Nephron progenitor cell (in vitro differentiated cells): ENCODE results near the gene MRPL51.

Experiments used
- DNase-seq: peaks from one replicate; pipeline ENCODE4 v3.0.0; 2021
- H3K27ac Mint-ChIP-seq: 2 replicates; pipeline ENCODE4 v1.8.0; 2021; ENCODE audit warnings: mild to moderate bottlenecking, moderate library complexity, mixed read lengths
- H3K27me3 Mint-ChIP-seq: 2 replicates; pipeline ENCODE4 v1.8.0; 2021; ENCODE audit warnings: mild to moderate bottlenecking, low read depth, mixed read lengths; ENCODE audit not compliant: poor library complexity
- H3K36me3 Mint-ChIP-seq: 2 replicates; pipeline ENCODE4 v1.8.0; 2021; ENCODE audit warnings: low read depth, mixed read lengths
- H3K4me1 Mint-ChIP-seq: 2 replicates; pipeline ENCODE4 v1.8.0; 2021; ENCODE audit warnings: mixed read lengths
- H3K4me3 Mint-ChIP-seq: 2 replicates; pipeline ENCODE4 v1.8.0; 2021; ENCODE audit warnings: mild to moderate bottlenecking, moderate library complexity, mixed read lengths
- H3K9me3 Mint-ChIP-seq: 2 replicates; pipeline ENCODE4 v1.8.0; 2021; ENCODE audit warnings: mild to moderate bottlenecking, moderate library complexity, mixed read lengths
- TF ChIP-seq, protein P1 (sequence below): fragments of 200-600 bp; sonication (generic); IDR thresholded peaks from 2 replicates; pipeline ENCODE4 v1.5.0; 2021; ENCODE audit warnings: antibody characterized with exemption

MRPL51 gene

DNA sequence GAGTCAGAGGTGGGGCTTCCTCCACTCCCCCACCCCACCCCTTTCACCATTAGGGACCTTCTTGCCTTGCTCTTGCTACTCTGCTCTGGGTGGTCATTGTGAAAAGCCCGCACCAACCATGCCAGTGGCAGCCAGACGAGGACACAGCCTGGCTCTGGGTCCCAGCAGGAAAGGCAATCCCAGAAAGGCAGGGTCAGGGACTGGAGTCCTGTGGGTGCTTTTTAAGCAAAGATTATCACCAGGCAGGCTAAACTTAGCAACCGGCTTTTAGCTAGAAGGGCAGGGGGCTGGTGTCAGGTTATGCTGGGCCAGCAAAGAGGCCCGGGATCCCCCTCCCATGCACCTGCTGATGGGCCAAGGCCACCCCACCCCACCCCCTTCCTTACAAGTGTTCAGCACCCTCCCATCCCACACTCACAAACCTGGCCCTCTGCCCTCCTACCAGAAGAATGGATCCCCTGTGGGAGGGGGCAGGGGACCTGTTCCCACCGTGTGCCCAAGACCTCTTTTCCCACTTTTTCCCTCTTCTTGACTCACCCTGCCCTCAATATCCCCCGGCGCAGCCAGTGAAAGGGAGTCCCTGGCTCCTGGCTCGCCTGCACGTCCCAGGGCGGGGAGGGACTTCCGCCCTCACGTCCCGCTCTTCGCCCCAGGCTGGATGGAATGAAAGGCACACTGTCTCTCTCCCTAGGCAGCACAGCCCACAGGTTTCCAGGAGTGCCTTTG is 40.0 kb upstream of the MRPL51 start:
- DNase-seq, result peak; percentile 36
- peak overlapping the region; percentile 93 for H3K4me3 Mint-ChIP-seq
- no peaks in the 10 kb centered on the region for H3K9me3 Mint-ChIP-seq
- TF ChIP-seq, protein P1, sequence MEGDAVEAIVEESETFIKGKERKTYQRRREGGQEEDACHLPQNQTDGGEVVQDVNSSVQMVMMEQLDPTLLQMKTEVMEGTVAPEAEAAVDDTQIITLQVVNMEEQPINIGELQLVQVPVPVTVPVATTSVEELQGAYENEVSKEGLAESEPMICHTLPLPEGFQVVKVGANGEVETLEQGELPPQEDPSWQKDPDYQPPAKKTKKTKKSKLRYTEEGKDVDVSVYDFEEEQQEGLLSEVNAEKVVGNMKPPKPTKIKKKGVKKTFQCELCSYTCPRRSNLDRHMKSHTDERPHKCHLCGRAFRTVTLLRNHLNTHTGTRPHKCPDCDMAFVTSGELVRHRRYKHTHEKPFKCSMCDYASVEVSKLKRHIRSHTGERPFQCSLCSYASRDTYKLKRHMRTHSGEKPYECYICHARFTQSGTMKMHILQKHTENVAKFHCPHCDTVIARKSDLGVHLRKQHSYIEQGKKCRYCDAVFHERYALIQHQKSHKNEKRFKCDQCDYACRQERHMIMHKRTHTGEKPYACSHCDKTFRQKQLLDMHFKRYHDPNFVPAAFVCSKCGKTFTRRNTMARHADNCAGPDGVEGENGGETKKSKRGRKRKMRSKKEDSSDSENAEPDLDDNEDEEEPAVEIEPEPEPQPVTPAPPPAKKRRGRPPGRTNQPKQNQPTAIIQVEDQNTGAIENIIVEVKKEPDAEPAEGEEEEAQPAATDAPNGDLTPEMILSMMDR, result no peak
- peaks cover 63% of the 10 kb centered on the region for H3K4me1 Mint-ChIP-seq
- peak overlapping the region; percentile 96 for H3K27ac Mint-ChIP-seq
- peaks cover 3% of the 10 kb centered on the region for H3K27me3 Mint-ChIP-seq
- peaks cover 54% of the 10 kb centered on the region for H3K36me3 Mint-ChIP-seq

DNA sequence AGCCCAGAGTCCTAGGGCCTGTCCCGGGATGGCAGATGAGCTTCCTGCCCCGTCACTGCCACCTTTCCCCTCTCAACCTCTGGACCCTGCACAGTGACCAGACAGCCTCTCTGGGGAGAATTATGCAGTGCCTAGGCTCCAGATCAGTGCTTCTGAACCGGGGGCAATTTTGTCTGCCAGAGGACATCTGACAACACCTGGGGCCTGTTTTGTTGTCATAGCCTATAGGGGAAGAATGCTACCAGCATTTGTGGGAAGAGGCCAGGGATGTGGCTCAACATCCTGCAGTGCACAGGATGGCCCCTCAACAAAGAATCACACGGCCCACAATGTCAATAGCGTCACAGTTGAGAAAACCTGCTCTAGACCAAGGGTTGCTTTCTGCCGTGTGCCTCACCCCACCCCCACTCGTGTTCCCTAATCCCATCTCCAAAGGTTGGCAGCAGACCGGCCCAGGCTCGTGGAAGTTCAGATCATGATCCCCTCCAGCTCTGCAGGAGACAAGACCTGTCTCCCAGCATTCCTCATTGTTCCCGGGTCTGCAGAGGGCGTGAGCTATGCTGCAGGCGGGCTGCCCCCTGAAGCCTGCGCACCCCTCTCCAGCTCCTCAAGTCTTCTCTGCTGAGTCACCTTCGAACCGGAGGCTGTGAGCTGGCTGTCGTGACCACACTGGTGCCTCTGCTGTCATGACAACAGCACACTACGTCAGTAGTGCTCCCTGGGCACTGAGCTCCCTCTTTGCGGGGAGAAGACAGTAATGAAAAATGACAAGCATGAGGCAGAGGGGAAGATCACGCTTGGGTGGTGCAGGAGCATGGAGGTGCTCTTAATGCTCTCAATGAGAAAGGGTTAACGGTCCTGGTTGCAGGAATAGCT is 39.2 kb upstream of the MRPL51 start:
- Mint-ChIP-seq H3K4me3 (peak overlapping the region; percentile 93), H3K4me1 (peaks cover 56% of the 10 kb centered on the region), H3K27me3 (peaks cover 3% of the 10 kb centered on the region), H3K36me3 (peaks cover 52% of the 10 kb centered on the region), H3K27ac (peak overlapping the region; percentile 96), H3K9me3 (no peaks in the 10 kb centered on the region)
- TF ChIP-seq, protein P1, result no peak
- peak; percentile 51 for DNase-seq

DNA sequence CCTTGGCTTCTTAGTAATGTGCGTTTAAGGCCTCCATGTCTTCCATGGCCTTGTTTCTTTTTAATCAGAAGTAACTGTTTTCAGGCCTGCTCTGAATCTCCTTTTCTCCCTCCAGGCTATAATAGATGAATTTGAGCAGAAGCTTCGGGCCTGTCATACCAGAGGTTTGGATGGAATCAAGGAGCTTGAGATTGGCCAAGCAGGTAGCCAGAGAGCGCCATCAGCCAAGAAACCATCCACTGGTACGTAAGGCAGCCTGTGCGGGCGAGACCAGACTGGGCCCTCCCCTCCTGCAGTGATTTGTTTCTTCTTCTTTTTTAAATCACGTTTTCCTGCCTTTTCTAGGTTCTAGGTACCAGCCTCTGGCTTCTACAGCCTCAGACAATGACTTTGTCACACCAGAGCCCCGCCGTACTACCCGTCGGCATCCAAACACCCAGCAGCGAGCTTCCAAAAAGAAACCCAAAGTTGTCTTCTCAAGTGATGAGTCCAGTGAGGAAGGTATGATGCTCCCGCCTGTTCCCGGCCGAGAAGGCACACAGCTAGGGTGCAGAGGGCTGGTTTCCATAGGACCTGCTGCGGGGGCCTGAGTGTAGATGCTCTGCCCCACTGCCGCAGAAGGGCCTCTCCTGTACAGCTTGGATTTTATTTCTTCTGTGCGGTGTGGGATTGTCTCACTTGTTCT is 37.7 kb upstream of the MRPL51 start:
- peaks cover 57% of the 10 kb centered on the region for H3K36me3 Mint-ChIP-seq
- H3K4me1 Mint-ChIP-seq, result peaks cover 40% of the 10 kb centered on the region
- no peaks in the 10 kb centered on the region for H3K9me3 Mint-ChIP-seq
- H3K27me3 Mint-ChIP-seq, result peaks cover 2% of the 10 kb centered on the region
- H3K27ac Mint-ChIP-seq, result peak overlapping the region; percentile 89
- DNase-seq, result no peak
- TF ChIP-seq, protein P1, result no peak
- peak overlapping the region; percentile 30 for H3K4me3 Mint-ChIP-seq

DNA sequence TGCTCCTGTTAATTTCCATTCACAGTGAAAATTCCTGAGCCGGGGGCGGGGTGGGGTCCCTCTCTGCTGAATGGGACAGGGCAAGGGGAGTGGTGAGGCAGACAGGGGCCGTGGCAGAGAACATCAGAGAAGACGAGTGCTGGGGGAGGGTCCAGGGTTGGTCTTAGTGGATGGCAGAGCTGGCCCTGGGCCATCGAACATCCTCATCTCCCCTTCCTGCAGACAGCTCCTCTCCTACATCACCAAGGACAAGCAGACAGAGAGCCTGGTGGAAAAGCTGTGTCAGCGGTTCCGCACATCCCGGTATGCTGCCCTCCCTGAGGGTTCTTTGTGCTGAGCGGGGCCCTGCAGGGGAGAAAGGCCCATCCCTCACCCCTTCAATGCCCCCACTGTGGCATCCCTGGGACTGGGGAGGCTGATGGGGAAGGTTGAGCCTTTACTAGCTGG is 36.3 kb upstream of the MRPL51 start:
- DNase-seq, result no peak
- H3K4me1 Mint-ChIP-seq, result peaks cover 34% of the 10 kb centered on the region
- TF ChIP-seq, protein P1, result no peak
- H3K4me3 Mint-ChIP-seq, result no peak overlapping the region
- H3K36me3 Mint-ChIP-seq, result peaks cover 69% of the 10 kb centered on the region
- no peaks in the 10 kb centered on the region for H3K27me3 Mint-ChIP-seq
- no peak overlapping the region for H3K27ac Mint-ChIP-seq
- H3K9me3 Mint-ChIP-seq, result no peaks in the 10 kb centered on the region

DNA sequence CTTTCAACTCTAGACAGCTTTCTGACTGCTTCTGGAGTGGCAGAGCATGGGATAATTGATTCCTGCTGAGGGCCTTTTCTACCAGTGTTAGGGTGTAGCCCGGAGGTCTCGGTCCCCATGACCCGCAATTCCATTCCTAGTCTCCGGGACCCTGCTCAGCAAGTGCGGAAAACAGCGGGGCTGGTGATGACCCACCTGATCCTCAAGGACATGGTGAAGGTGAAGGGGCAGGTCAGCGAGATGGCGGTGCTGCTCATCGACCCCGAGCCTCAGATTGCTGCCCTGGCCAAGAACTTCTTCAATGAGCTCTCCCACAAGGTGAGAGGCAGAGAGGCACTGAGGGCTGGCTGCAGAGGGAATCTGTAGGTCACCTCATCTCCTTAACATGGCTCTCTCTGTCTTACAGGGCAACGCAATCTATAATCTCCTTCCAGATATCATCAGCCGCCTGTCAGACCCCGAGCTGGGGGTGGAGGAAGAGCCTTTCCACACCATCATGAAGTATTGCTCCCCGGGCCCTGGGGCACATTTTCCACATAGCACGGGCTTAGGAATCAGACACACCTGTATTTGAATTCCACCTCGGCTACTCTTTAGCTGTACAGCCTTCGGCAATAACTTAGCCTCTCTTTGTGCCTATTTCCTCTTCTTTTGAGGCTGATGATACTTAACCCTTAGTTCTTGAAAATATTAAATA is 35.6 kb upstream of the MRPL51 start:
- Mint-ChIP-seq H3K27ac (no peak overlapping the region), H3K36me3 (peaks cover 75% of the 10 kb centered on the region)
- no peak for DNase-seq

More for the DNA sequence above, 35.6 kb upstream of the MRPL51 start:
- H3K4me1 Mint-ChIP-seq, result peaks cover 34% of the 10 kb centered on the region
- H3K9me3 Mint-ChIP-seq, result no peaks in the 10 kb centered on the region
- H3K4me3 Mint-ChIP-seq, result no peak overlapping the region
- TF ChIP-seq, protein P1, result no peak
- no peaks in the 10 kb centered on the region for H3K27me3 Mint-ChIP-seq
